CMK (cell line): Measurements from ENCODE around the gene FKBP2.
"Not testable (repeated sequence)": the region's sequence is repeated elsewhere in the genome, so short reads cannot be mapped to it uniquely, and the experiment has no call there.

Source experiments
- DNase-seq: peaks from one replicate; pipeline ENCODE4 v3.0.0-alpha.2; 2010; ENCODE audit warnings: low read depth

FKBP2 gene

DNA sequence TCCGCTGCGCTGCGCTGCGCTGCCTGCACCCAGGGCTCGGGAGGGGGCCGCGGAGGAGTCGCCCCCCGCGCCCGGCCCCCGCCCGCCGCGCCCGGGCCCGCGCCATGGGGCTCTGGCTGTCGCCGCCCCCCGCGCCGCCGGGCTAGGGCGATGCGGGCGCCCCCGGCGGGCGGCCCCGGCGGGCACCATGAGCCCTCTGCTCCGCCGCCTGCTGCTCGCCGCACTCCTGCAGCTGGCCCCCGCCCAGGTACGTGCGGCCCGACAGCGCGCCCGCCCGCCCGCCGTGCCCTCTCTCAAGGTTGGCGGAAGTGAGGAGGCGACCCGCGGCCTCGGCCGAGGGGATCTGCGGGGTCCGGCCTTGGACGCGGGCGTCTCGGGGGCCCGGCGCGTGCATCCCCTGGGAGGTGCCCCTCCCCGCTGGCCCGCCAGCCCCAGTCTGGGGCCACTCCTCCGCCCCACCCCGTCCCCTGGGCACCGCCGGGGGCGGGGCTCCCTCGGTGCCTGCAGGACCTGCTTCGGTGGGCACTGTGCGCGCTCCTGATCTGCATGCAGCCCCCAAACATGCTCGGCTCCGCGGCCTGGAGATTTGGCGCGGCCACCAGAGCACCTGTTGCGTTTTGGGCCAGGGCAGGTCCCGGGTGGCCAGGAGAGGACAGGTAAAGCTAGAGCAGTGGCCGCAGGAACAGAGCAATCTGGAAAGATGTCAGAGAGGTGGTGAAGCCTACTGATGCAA, 6.1 kb upstream of the FKBP2 start:
- no peak for DNase-seq

- no peak for DNase-seq
These were observed 5.3 kb upstream of the FKBP2 start for GRCh38 chr11:64235437-64236161.

- no peak for DNase-seq
These were observed 3.4 kb upstream of the FKBP2 start for GRCh38 chr11:64237484-64237951.

DNA sequence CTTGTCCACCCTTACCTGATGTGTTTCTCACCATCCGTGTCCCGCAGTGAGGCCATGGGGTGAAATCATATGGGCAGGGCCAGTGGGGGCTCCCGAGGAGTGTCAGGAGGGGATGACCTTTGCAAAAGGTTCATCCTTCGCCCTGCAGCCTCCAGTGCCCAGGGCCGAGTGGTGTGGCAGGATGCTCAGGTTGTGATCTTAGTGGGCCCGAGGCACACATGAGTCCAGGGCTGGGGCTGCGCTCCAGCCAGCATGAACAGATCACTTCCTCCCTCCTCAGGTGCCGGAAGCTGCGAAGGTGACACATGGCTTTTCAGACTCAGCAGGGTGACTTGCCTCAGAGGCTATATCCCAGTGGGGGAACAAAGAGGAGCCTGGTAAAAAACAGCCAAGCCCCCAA, 2.8 kb upstream of the FKBP2 start:
- no peak for DNase-seq

- no peak for DNase-seq
These were observed 1.9 kb upstream of the FKBP2 start for GRCh38 chr11:64238999-64239398.

GRCh38 chr11:64239662-64240434, 1.0 kb upstream of the FKBP2 start:
- DNase-seq: no peak

DNA sequence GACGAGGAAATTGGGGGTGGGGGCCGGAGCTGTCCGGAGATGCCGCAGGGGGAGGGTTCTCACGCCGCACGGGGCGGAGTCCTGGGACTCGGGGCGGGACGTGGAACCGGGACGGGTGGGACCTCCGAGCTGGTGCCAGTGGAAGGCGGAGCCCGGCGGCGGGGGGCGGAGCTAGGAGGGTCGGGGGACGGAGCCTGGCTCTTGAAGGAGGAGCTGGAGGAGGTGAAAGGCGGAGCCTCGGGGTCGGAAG, 271 bp downstream of the FKBP2 start:
- peak; percentile 93 for DNase-seq

DNA sequence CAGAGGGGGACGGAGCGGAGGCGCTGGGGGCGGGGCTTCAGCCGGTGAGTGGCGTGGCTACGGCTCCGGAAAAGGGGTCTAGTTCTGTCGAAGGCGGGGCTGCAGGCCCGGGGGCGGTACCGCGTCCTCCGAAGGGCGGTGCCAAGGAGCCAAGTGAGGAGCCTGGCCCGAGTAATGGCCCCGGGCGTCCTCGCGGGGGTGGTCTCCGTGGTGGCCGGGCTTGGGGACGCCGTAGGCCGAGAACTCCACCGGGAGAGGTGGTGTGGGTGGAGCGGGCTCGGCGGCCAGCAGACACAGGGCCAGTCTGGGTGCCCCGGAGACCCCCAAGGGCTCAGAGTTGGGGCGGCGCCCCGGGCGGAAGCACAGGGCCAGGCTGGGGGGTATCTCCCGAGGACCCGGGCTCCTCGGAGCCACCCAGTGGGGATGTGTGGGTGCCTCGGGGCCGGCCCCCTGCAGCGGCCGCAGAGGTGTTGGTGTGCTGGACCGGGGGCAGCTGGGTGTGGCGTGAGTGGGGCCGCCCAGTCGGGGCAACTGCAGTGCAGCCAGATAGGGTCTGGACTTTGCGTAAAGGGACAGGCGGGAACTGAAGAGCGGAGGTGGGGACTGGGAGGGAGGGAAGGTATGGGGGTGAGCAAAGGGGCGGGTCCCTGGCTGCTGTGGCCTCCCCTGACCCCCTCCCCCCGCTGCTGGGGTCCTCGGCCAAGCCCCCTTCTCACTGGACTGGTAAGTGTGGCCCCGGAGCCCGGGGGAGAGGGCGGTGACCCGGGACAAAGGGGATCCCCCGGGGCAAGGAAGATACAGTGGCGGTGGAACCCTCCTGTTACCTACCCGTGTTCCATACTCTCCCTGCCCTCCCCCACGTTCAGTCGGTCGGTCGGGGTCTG, 838 bp downstream of the FKBP2 start:
- DNase-seq: no peak

GRCh38 chr11:64243236-64243854, 2.5 kb downstream of the FKBP2 start:
- no peak for DNase-seq

DNA sequence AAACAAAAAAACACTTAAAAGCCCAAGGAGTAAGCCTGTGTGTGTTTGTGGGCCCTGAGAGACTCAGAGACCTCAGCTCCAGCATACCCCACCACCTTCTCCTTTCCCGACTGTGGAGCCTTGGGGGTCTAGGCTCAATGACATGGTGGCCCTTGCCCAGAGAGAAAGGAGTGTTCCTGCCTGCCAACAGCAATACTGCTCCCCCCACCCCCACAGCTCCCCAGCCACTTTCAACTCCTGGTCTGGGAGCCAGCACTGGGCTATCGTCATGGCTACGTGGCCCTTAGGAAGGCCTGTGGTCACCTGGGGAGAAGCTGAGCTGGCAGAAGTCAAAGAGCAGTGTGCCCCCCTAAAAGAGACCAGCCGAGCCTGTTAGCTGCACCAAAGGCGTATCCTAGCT, 3.2 kb downstream of the FKBP2 start:
- DNase-seq: no peak

- no peak for DNase-seq
These were observed 4.1 kb downstream of the FKBP2 start for GRCh38 chr11:64244966-64245365.

DNA sequence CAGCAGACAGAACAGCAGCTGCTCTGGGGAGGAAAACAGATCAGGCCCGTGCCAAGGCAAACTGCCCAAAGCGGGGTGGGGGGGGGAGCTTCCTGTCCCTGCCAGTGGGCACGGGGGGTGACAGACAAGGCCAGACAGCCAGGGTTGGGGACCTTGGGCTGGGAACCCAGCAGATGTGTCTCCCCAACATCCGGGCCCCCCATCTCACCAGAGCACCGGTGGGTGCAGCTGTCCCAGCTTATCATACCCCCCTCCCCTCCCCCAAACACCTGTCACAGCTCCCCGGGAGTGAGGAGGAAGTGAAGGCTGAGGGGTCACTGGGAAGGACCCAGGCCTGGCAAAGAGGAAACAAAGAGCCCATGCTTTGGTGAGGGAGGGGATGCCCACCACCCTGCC, 4.5 kb downstream of the FKBP2 start:
- DNase-seq: no peak

- DNase-seq: no peak
These were observed 5.1 kb downstream of the FKBP2 start for GRCh38 chr11:64245797-64246620.

- not testable (repeated sequence) for DNase-seq
These were observed 5.7 kb downstream of the FKBP2 start for GRCh38 chr11:64246621-64246870.

GRCh38 chr11:64246871-64247728, 6.2 kb downstream of the FKBP2 start, which contains the start of gene PPP1R14B:
Gene PPP1R14B, minus strand, starts transcription at chr11:64246943. Its CDS starts 270 bp downstream, at chr11:64246673.
- DNase-seq: no peak

GRCh38 chr11:64247729-64248531, 7.0 kb downstream of the FKBP2 start:
- DNase-seq: no peak

DNA sequence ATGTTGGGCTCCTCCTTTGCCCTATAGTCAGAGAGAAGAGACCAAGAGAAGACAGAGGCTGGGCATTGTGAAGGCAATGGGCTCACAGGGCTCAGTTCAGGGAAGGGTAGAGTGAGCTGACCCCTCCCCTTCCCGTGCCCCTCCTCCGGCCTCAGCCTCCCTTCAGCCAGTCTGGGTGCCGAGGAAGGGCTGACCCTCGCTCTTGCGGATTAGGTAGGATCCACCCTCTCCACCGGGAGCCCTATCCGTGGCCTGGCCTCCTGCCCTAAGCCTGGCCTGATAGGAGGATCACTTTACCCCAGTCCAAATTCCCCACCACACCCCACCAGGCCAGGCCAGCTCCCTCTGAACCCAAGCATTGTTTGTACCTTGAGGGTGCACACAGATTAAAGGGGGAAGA, 7.7 kb downstream of the FKBP2 start:
- no peak for DNase-seq

GRCh38 chr11:64249038-64249437, 8.1 kb downstream of the FKBP2 start:
- no peak for DNase-seq
